SK-N-MC (cell line): ENCODE measurements around the gene LRRC4C.

Source experiments
- EZH2 ChIP-seq: fragments of 200-600 bp; sonication (generic); IDR thresholded peaks from one replicate; pipeline ENCODE4 v1.6.1; 2017; ENCODE audit warnings: antibody characterized with exemption
- FOXP2 ChIP-seq: optimal IDR thresholded peaks from 2 replicates; pipeline ENCODE3; 2011; ENCODE audit warnings: mild to moderate bottlenecking, moderate library complexity; ENCODE audit not compliant: insufficient read depth; ENCODE audit errors: extremely low read length, control extremely low read depth
- POLR2AphosphoS5 ChIP-seq: IDR thresholded peaks from 2 replicates; pipeline ENCODE4 v1.6.1; 2012; ENCODE audit warnings: mild to moderate bottlenecking, low read depth, low read length, borderline replicate concordance

GRCh38 chr11:40573254-40573891 is 886.1 kb downstream of the LRRC4C start:
- TF ChIP-seq EZH2: no peak
- no peak for TF ChIP-seq POLR2AphosphoS5
- TF ChIP-seq FOXP2: no peak
